ENCODE data around the gene GRIK1.

GRCh38 chr21:29490016-29490415 lies 449.8 kb downstream of the GRIK1 start:
- TF ChIP-seq EZH2 (IDR thresholded peaks at IDR 0.05; ENCODE audit: borderline replicate concordance, insufficient read depth, low read length, poor library complexity, severe bottlenecking) (no peak), POLR2AphosphoS5 (IDR thresholded peaks at IDR 0.05) (no peak), CTCF (IDR thresholded peaks at IDR 0.05; ENCODE audit: poor library complexity, severe bottlenecking) (no peak), EP300 (conservative IDR thresholded peaks at IDR 0.05; ENCODE audit: poor library complexity, severe bottlenecking) (no peak), TAF1 (IDR thresholded peaks at IDR 0.05; ENCODE audit: low read depth) (no peak), MXI1 (conservative IDR thresholded peaks at IDR 0.05; ENCODE audit: poor library complexity, severe bottlenecking) (no peak), SMC3 (conservative IDR thresholded peaks at IDR 0.05; ENCODE audit: poor library complexity) (no peak), RAD21 (conservative IDR thresholded peaks at IDR 0.05) (no peak)
- TF ChIP-seq, protein P1, sequence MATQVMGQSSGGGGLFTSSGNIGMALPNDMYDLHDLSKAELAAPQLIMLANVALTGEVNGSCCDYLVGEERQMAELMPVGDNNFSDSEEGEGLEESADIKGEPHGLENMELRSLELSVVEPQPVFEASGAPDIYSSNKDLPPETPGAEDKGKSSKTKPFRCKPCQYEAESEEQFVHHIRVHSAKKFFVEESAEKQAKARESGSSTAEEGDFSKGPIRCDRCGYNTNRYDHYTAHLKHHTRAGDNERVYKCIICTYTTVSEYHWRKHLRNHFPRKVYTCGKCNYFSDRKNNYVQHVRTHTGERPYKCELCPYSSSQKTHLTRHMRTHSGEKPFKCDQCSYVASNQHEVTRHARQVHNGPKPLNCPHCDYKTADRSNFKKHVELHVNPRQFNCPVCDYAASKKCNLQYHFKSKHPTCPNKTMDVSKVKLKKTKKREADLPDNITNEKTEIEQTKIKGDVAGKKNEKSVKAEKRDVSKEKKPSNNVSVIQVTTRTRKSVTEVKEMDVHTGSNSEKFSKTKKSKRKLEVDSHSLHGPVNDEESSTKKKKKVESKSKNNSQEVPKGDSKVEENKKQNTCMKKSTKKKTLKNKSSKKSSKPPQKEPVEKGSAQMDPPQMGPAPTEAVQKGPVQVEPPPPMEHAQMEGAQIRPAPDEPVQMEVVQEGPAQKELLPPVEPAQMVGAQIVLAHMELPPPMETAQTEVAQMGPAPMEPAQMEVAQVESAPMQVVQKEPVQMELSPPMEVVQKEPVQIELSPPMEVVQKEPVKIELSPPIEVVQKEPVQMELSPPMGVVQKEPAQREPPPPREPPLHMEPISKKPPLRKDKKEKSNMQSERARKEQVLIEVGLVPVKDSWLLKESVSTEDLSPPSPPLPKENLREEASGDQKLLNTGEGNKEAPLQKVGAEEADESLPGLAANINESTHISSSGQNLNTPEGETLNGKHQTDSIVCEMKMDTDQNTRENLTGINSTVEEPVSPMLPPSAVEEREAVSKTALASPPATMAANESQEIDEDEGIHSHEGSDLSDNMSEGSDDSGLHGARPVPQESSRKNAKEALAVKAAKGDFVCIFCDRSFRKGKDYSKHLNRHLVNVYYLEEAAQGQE (IDR thresholded peaks at IDR 0.05; ENCODE audit: borderline replicate concordance): no peak
